DMS79 treated with DMSO at 0.1 percent for 48 hours (cell line): ENCODE data around the gene COL5A2.

Experiments
- DNase-seq: peaks from one replicate; lab custom pipeline; 2025; lab: John Stamatoyannopoulos, UW

Gene COL5A2

DNA sequence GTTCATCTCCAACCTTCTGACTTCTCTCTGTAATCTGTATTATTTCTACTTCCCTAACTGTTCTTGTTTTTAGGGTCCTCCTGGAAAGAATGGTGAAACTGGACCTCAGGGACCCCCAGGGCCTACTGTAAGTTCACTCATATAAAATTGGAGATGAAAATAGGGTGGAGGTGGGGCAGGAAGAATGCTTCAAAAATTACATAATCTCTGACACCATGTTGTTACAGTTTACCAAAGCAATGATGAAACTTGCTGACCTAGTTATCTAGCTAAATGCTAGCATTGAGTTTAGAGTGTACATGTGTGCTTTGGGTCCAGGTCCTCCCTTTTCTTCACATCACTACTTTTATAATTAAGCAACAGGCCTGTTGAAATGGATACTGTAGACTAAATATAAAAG, 182.3 kb downstream of the COL5A2 start:
- no peak for DNase-seq

DNA sequence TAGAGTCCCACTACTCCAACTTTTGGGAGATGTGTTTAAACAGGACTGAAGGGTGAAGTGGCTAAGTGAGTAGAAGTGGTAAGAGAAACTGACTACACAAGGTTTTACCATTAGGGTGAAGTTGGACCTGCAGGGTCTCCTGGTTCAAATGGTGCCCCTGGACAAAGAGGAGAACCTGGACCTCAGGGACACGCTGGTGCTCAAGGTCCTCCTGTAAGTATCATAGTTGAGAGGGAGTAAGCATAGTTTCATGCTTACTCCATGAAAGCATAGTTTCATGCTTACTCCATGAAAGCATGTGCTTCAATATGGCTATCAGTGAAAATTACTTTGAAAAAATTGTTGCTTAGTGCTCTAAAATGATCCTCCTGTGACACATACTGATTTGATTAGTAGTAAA, 186.3 kb downstream of the COL5A2 start:
- no peak for DNase-seq

DNA sequence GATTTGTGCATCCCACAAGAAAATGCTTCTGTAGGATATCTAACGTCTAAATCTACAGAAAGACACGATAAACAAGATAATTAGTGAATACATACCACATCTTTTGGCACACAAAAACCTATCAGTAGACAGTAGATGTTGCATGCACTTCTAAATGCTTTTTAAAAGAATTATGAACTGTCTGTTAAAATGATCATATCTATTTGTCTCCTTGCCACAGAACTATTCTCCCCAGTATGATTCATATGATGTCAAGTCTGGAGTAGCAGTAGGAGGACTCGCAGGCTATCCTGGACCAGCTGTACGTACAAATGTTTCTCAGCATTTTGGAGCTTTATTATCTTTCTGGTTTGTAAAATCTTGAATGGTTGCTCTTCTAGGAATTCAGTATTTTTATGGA, 192.7 kb downstream of the COL5A2 start:
- DNase-seq, result no peak

- DNase-seq, result no peak
These were observed 194.9 kb downstream of the COL5A2 start for GRCh38 chr2:188984680-188985079.

DNA sequence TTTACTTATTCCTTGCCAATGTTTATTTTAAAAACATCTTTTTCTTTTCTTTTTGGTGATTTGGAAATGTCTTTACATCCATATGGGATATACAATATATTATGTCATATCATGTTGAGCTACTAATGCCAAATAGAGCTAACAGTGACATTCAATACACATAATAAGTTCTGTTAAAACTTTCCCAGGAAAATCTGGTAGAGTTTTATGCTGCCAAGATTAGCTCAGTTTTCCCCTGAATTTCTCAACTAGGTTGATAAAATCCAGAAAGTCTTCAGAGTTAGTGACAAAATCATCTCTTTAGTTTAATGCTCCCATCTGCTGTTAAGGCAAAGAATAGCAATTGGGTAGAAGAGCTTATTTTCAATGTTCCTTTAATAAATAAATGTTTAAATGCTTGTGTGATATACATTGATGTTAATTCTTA, 195.5 kb downstream of the COL5A2 start:
- DNase-seq, result no peak

DNA sequence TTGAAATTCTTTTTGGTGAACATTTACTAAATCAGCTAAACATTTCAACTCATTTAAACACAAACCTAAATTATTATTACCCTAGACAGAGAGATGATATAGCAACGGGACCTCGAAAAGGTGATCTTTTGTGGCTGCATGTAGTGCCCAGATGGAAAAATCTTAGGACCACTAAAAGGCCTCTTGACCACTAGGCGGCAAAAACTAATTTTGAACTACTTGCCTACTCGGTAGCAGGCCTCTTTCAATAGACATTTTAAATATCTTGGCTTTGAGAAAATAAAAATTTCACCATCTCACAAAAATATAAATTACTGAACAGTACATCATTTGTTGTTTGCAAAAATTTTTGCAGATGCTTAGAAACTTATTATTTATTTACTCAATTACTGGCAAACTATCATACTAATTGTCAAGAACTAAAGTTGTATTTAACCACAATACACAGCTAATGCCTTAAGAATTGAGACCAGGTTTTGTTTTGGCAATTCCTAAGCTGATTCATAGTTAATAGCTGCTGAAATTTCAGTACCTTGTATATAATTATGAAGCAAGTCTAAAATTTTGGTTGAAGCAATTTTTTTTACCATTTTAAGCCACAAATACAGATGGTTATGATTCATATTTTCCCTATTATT, 196.0 kb downstream of the COL5A2 start:
- DNase-seq, result no peak
